Activated CD4-positive, CD25-positive, alpha-beta regulatory T cell treated with anti-CD3 and anti-CD28 coated beads, Interleukin-2, amount 50 U/mL, for 16 hours (primary cell): Measurements from ENCODE around the gene VPS37C.

ENCODE experiments used
- DNase-seq: peaks from one replicate; pipeline ENCODE4 v3.0.0-alpha.2; 2020; ENCODE audit warnings: low read depth, low spot score

VPS37C gene

DNA sequence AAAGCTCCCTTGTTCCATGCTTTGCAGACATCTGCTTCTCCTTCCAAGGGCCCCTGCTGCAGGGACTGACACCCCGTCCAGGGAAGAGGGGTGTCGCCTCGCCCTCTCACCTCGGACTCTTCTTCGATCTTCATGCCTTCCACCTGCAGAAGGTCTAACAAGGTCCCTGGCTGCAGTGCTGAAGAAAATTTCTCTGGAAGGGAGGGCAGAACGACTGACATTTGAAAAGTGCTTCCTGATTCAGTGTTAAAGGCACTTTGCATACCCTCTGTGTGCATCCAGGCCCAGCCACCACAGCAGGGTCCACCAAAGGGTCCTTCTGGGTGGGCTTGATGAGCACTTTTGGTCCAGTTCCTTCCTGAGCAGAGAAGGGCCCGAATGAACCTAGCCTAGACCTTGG is 28.1 kb downstream of the VPS37C start:
- DNase-seq = no peak

DNA sequence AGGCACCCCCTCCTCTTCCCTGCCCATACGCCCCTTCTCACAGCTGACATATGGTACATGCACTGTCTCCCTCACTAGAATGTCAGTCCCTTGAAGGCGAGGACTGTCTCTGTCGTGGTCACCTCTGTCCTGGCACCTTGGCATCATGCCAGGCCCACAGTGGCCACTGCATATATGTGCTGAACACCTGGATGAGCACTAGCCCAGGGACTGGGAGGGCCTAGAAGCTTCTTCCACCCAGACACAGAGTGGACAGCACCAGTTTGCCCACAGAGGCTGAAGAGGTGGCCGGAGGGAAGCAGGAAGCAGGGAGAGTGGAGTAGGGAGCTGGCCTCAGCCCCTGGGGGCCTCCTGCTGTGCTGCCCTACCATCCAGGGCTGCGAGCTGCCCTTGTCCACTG is 28.6 kb downstream of the VPS37C start:
- no peak for DNase-seq

GRCh38 chr11:61131998-61132555 is 29.1 kb downstream of the VPS37C start:
- no peak for DNase-seq

DNA sequence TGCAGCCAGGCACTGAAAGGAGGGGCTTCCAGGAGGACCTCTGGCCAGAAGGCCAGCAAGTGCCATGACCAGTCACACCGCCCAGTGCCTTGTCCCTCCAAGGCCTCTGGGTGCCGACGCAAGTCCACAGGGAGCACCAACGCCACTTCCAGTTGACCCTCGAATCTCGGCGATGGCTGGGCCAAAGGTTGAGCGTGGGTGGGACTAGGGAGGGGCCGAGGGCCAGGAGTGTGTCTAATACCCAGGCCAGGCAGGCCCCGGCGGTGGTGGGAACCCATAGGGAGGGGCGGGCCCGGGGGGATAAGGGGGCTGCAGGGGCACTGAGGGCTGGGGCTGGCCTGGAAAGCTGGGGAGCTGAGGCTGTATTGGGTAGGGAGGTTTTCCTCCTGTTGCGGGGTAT is 29.6 kb downstream of the VPS37C start:
- no peak for DNase-seq

GRCh38 chr11:61131186-61131585 is 30.0 kb downstream of the VPS37C start:
- no peak for DNase-seq

DNA sequence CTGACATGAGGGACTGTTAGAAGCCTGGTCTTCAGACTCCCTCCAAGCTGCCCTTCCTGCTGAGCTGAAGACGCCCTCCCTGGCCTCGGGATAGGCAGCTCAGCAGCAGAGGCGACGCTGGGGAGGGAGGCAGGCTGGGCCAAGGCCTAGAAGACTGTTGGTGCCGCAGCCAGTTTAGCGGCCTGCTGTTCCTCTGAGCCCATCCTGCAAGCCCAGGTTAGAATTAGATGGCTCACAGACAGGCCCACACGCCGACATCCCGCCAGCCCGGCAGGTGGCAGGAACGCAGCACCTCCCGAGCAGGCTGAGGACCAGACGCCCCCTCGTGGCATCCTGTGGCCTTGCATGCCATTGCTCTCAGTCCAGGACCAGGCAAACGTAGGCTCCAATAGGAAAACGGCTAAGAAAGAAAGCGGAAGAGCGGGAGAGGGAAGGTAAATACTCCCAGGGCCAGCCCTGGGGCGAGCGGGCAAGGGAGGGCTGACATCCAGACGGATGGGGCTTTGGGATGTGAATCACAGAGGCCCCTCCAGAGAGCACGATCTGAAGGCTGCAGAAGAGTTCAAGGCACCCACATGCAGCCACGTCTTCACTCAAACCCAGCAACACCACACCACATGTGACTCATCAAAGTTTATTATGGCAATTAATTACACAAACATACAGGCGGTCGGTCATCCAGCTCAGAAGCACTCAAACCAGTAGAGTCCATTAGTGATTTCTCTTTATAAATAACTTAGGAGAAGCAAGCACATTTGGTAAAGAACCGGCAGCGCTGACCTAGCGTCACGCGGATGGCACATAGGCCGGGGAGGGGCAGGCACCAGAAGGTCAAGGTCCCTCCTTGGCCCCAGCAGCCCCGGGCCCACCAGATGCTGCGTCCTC is 31.3 kb downstream of the VPS37C start:
- DNase-seq = peak; percentile 75

DNA sequence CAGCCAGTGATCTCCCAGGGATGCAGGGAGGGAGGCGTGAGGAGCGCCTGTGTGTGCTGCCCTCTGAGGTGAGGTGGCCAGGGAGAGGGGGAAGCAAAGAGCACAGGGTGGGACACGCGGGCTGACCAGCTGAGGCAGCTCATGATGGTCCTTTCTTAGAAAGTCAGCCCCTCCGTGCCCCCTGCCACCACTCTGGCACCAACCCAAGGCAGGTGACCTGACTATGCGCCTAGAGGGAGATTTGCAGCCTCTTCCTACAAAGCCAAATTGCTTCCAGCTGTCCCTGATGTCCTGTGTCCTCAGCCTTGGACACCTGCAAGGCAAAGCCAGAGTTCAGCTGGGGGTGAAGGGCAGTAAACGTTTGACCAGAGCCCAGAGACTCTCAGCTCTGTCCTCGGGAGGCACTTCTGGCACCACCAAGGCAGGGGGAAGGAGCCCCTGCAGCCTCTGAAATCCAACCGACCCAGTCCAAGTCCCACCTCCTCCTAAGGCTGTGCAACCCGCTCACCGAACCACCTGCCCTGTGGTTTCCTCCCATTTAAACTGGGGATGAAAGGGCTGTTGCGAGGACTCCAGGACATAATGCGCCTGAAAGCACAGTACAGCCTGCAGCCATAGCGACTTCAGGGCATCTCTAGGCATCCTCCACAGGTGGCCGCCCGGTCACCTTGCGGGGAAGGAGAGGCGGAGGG is 32.1 kb downstream of the VPS37C start:
- DNase-seq = no peak

DNA sequence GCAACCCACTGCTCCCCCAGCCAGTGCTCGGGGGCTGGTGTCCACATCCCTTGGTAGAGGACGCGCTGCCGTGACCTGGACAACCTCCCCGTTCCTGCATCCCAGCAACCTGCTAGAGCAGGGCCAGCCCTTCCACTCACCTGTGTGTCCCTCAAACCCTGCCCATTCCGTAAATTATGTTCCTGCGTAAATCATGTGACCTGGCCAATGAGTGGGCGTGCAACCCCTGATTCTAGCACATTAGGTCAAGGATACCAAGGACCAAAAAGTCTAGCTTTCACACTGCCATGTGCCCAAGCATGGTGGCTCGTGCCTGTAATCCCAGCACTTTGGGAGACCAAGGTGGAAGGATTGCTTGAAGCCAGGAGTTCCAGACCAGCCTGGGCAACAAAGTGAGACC is 33.2 kb downstream of the VPS37C start:
- no peak for DNase-seq

DNA sequence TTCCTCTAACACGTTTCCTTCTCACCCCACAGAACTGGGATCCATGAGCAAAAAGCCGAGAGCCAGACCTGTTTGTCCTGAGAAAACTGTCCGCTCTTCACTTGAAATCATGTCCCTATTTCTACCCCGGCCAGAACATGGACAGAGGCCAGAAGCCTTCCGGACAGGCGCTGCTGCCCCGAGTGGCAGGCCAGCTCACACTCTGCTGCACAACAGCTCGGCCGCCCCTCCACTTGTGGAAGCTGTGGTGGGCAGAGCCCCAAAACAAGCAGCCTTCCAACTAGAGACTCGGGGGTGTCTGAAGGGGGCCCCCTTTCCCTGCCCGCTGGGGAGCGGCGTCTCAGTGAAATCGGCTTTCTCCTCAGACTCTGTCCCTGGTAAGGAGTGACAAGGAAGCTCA is 35.0 kb downstream of the VPS37C start:
- no peak for DNase-seq

GRCh38 chr11:61125310-61125684 is 35.9 kb downstream of the VPS37C start:
- DNase-seq = no peak

- no peak for DNase-seq
Measured at GRCh38 chr11:61124574-61125309, 36.5 kb downstream of the VPS37C start.

GRCh38 chr11:61123775-61124571 is 37.3 kb downstream of the VPS37C start:
- DNase-seq = no peak

DNA sequence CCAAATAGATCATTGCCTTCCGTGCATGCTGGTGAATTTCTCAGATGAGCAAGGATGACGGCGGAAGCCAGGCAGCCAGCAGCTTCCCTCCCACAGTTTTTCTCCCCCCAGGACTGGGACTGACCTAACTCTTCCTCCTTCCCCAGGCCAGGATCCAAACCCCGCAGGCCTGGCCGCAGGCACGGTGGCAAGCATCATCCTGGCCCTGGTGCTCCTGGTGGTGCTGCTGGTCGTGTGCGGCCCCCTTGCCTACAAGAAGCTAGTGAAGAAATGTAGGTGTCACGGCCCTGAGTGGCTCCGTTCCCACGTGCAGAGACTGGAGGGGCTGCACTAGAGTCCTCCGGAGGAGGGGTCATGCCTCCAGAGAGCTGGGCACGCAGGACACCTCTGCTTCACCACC is 38.5 kb downstream of the VPS37C start:
- DNase-seq = no peak

GRCh38 chr11:61121917-61122316 is 39.3 kb downstream of the VPS37C start:
- no peak for DNase-seq

GRCh38 chr11:61121192-61121831 is 39.9 kb downstream of the VPS37C start:
- no peak for DNase-seq

DNA sequence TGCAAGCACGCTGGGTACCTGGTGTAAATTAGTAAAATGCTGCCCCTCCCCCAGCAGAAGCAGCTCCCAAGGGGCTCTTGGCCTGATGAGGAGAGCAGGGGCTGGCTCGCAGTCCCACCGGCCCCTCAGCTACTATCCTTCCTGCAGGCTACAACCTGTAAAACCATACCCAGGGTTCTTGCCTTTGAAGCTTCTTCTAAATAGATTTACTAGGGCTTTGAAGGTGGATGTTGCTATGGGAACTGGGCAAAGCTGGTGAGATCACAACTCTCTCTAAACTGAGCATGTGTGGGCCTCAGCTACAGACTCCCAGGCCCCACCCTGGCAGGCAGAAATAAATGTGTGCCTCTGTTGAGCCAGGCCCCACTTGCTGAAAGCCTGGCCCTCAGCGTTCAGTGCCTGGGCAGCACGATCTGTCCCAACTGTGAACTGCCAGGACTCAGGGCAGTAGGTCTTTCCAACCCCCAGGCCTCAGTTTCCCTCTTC is 40.5 kb downstream of the VPS37C start:
- DNase-seq = no peak

DNA sequence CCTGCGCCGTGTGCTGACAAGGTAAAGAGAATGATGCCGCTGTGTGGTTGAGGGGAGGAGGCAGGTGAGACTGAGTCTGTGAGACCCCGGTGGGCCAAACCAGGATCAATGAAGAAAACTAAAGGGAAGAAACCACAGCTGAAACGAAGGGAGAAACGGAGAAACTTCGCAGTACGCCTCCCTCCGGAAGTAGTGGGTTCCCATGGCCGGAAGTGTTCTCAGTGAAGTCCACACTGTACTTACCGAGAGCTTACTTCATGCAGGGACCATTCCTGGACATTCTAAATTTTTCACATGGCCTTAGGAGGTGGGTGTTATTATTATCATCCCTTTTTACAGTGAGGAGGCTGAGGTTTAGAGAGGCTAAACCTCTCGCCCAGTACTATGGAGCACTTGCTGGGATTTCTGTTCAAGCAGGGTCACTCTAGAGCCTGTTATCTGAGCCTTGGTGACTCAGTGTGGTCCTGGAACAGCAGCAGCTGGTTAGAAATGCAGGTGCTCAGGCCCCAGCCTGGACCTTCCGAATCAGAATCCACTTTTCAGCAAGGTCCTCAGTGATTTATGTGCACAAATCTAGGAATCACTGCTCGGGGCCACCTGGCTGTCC is 41.0 kb downstream of the VPS37C start:
- no peak for DNase-seq

DNA sequence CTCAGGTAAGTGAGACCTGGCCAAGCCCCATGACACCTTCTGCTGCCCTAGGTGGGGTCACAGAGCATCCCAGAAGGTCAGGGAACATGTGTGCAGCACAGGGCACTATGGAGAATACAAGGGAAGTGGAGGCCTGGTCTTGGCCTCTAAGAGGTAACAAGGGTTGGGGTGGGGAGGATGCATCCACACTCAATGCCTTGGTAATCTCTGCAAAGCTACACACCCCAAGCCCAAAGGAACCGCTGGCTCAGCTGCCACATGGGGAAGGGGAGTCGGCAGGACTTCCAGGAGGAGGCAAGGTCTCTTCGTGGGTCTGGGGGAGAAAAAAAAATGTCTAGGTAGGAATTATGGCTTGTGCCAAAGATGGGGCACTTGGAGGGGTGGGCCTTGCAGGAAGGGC is 41.7 kb downstream of the VPS37C start:
- DNase-seq = no peak

GRCh38 chr11:61119055-61119454 is 42.2 kb downstream of the VPS37C start:
- DNase-seq = no peak

DNA sequence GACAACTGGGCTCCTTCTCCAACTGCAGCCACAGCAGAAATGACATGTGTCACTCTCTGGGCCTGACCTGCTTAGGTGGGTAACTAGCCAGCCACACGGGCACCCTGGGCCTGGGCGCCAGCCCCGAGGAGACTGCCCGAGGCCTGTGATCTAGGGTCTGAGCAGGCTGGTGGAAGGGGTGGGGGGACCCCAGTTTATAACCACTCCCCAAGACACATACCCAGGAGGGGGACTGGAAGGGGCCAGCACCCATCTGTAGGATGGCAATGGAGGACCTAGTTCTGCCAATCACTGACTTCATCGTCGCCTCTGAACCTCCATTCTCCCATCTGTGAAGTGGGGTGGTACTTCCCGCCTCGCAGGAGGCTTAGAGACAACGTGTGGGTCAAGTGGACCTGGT is 42.8 kb downstream of the VPS37C start:
- no peak for DNase-seq
